NB4 (cell line): ENCODE measurements around the gene CAB39L.

Experiments used
- DNase-seq: peaks from one replicate; pipeline ENCODE4 v3.0.0; 2010; ENCODE audit warnings: low read depth
- H3K4me3 ChIP-seq: one replicate; pipeline ENCODE4 v1.5.1; 2011; ENCODE audit warnings: mild to moderate bottlenecking, low read depth, low read length, moderate library complexity
- MYC ChIP-seq: IDR thresholded peaks from 2 replicates; pipeline ENCODE4 v1.6.1; 2011; ENCODE audit warnings: low read depth, low read length
- POLR2A ChIP-seq: IDR thresholded peaks from 2 replicates; pipeline ENCODE4 v1.6.1; 2011; ENCODE audit warnings: mild to moderate bottlenecking; ENCODE audit not compliant: insufficient read length; ENCODE audit errors: extremely low read depth
- TF ChIP-seq, protein P1 (sequence below): IDR thresholded peaks from one replicate; pipeline ENCODE4 v1.5.1; 2012; ENCODE audit warnings: low read depth, low read length
- TF ChIP-seq, protein P2 (sequence below): IDR thresholded peaks from 2 replicates; pipeline ENCODE4 v1.6.1; 2011; ENCODE audit warnings: low read depth, low read length

Gene CAB39L

DNA sequence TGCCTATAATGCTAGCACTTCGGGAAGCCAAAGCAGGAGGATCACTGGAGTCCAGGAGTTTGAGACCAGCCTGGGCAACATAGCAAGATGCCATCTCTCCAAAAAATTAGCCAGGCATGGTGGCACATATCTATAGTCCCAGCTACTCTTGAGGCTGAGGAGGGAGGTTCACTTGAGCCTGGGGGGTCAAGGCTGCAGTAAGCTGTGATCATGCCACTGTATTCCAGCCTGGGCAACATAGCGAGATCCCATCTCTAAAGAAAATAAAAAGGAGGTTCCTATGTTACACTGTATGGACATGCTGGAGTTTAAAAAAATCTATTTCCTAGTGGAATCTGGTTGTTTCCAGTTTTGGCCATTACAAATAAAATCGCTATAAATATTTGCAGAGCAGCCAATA lies 2.6 kb downstream of the CAB39L start:
- no peak overlapping the region for H3K4me3 ChIP-seq
- TF ChIP-seq MYC (no peak), POLR2A (no peak)
- TF ChIP-seq, protein P1, sequence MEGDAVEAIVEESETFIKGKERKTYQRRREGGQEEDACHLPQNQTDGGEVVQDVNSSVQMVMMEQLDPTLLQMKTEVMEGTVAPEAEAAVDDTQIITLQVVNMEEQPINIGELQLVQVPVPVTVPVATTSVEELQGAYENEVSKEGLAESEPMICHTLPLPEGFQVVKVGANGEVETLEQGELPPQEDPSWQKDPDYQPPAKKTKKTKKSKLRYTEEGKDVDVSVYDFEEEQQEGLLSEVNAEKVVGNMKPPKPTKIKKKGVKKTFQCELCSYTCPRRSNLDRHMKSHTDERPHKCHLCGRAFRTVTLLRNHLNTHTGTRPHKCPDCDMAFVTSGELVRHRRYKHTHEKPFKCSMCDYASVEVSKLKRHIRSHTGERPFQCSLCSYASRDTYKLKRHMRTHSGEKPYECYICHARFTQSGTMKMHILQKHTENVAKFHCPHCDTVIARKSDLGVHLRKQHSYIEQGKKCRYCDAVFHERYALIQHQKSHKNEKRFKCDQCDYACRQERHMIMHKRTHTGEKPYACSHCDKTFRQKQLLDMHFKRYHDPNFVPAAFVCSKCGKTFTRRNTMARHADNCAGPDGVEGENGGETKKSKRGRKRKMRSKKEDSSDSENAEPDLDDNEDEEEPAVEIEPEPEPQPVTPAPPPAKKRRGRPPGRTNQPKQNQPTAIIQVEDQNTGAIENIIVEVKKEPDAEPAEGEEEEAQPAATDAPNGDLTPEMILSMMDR = no peak
- TF ChIP-seq, protein P2, sequence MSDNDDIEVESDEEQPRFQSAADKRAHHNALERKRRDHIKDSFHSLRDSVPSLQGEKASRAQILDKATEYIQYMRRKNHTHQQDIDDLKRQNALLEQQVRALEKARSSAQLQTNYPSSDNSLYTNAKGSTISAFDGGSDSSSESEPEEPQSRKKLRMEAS = no peak
- DNase-seq = no peak

DNA sequence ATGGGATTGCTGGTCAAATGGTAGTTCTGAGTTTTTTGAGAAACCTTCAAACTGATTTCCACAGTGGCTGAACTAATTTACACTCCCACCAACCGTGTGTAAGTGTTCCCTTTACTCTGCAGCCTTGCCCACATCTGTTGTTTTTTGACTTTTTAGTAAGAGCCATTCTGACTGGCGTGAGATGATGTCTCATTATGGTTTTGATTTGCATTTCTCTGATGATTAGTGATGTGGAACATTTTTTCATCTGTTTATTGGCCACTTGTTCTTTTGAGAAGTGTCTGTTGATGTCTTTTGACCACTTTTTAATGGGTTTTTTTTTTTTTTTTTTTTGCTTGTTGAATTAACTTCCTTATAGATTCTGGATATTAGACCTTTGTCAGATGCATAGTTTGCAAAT lies 4.3 kb downstream of the CAB39L start:
- H3K4me3 ChIP-seq = no peak overlapping the region
- TF ChIP-seq MYC (no peak), POLR2A (no peak)
- TF ChIP-seq, protein P1 = no peak
- TF ChIP-seq, protein P2 = no peak
- no peak for DNase-seq

DNA sequence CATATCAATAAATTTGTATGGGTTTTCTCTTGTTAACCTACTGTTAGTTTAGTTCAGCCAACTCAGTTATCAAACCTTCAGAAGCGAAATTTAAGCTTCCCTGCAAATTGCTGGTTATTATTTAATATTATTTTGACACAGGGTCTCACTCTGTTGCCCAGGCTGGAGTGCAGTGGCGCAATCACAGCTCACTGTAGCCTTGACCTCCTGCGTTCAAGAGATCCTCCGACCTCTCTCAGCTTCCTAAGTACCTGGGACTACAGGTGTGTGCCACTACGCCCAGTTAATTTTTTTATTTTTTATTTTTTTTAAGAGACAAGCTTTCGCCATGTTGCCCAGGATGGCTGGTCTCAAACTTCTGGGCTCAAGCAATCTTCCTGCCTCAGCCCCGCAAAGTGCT lies 6.2 kb downstream of the CAB39L start:
- no peak overlapping the region for H3K4me3 ChIP-seq
- DNase-seq = no peak
- TF ChIP-seq, protein P1 = no peak
- no peak for TF ChIP-seq POLR2A
- TF ChIP-seq MYC = no peak
- TF ChIP-seq, protein P2 = no peak

DNA sequence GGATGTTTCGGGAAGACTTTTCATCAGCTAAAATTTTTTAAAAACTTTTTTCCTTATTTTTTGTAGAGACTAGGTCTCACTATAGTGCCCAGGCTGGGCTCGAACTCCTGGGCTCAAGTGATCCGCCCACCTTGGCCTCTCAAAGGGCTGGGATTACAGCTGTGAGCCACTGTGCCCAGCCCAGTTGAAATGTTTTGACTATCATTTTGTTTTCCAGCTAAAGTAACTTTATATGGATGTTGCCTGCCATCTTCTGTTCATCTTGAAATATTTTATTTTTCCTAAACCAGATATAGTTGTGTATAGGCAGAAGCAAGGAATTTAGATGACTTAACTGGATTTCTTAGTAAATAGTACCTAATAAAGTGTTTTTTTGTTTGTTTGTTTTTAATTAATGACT lies 7.0 kb downstream of the CAB39L start:
- TF ChIP-seq, protein P2 = no peak
- TF ChIP-seq MYC = no peak
- TF ChIP-seq, protein P1 = no peak
- TF ChIP-seq POLR2A = no peak
- H3K4me3 ChIP-seq = no peak overlapping the region
- DNase-seq = no peak

DNA sequence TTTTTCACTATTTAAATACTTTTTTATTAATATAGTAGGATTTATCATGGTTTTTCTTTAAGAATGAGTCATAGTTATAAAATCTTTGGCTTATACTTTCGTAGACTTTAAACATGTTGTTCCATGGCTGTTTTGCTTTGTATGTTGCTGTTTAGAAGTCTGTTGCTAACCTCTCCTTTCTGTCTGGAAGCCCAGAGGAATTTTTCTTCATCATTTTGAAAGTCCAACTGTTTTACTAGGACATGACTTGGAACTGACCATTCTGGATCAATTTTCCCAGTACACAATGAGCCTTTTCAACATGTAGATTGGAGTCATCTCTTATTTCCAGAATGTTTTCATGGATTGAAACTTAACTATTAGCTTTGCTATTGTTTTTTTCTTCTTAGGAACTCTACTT lies 7.9 kb downstream of the CAB39L start:
- no peak for DNase-seq
- TF ChIP-seq, protein P1 = no peak
- no peak for TF ChIP-seq MYC
- no peak for TF ChIP-seq POLR2A
- TF ChIP-seq, protein P2 = no peak
- no peak overlapping the region for H3K4me3 ChIP-seq

DNA sequence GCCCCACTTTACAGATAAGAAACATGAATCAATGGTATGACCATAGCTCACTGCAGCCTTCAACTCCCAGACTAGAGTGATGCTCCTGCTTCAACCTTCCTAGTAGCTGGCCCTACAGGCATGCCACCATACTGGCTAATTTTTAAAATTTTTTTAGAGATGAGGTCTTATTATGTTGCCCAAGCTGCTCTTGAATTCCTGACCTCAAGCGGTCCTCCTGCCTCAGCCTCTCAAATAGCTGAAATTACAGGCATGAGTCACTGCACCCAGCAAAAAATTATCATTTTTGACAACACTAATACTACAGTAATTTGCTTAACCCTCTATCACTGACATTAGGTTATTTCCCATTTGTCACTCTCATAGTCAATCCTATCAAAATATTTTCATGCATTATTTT lies 14.7 kb downstream of the CAB39L start:
- H3K4me3 ChIP-seq = no peak overlapping the region
- TF ChIP-seq POLR2A (no peak), MYC (no peak)
- TF ChIP-seq, protein P2 = no peak
- TF ChIP-seq, protein P1 = no peak
- DNase-seq = no peak
